ENCODE measurements around the gene C1QTNF8. TPM values are rescaled to one million over a fixed set of nuclear protein-coding genes. Genes with fewer than 3 reads are reported as not detected.

Gene C1QTNF8
- total and polyA plus RNA-seq, 2 of the 13 experiments (the other 11 are each of a cell fraction or from before 2014, with no cell fraction given) = 0.09 TPM; not detected in 1

- TF ChIP-seq ARID3A (IDR thresholded peaks at IDR 0.05; ENCODE audit: low read depth, low read length) = no peak
- no peak for TF ChIP-seq RFXAP (CRISPR knock-in tag; IDR thresholded peaks at IDR 0.05; ENCODE audit: borderline replicate concordance)
- TF ChIP-seq TIGD3 (CRISPR knock-in tag; IDR thresholded peaks at IDR 0.05; ENCODE audit: borderline replicate concordance) = no peak
- TF ChIP-seq RFX3 (CRISPR knock-in tag; IDR thresholded peaks at IDR 0.05) = no peak
- no peak for TF ChIP-seq ONECUT2 (CRISPR knock-in tag; IDR thresholded peaks at IDR 0.05)
- no peak for TF ChIP-seq TCF7L2 (IDR thresholded peaks at IDR 0.05; ENCODE audit: low read depth, low read length)
- TF ChIP-seq ZBTB37 (CRISPR knock-in tag; IDR thresholded peaks at IDR 0.05) = no peak
- TF ChIP-seq HMG20A (CRISPR knock-in tag; IDR thresholded peaks at IDR 0.05; ENCODE audit: borderline replicate concordance) = peak; percentile 49; the same call in 1 of the 2 replicates
- peak; percentile 83 for TF ChIP-seq ZBTB33 (CRISPR knock-in tag; IDR thresholded peaks at IDR 0.05)
- no peak for TF ChIP-seq REL (CRISPR knock-in tag; conservative IDR thresholded peaks at IDR 0.05)
- TF ChIP-seq ZNF562 (CRISPR knock-in tag; IDR thresholded peaks at IDR 0.05; ENCODE audit: borderline replicate concordance) = no peak
- no peak for TF ChIP-seq SYNCRIP (IDR thresholded peaks at IDR 0.05; ENCODE audit: insufficient read depth, low read depth, low read length)
- no peak for TF ChIP-seq TBL1XR1 (IDR thresholded peaks at IDR 0.05; ENCODE audit: borderline replicate concordance, low read length, partially characterized antibody)
- TF ChIP-seq PBX3 (CRISPR knock-in tag; IDR thresholded peaks at IDR 0.05; ENCODE audit: borderline replicate concordance) = no peak
- no peak for TF ChIP-seq KMT2A (CRISPR knock-in tag; IDR thresholded peaks at IDR 0.05)
- TF ChIP-seq ATF3 (CRISPR knock-in tag; IDR thresholded peaks at IDR 0.05) = 0 out of 2 replicates have a peak, but pooled peaks have one; percentile 36
- TF ChIP-seq TP53 (CRISPR knock-in tag; conservative IDR thresholded peaks at IDR 0.05) = no peak
- TF ChIP-seq NFE2L1 (CRISPR knock-in tag; IDR thresholded peaks at IDR 0.05; ENCODE audit: borderline replicate concordance) = no peak
- peak; percentile 94 for TF ChIP-seq FOSL2 (CRISPR knock-in tag; IDR thresholded peaks at IDR 0.05)
- TF ChIP-seq, protein P1, sequence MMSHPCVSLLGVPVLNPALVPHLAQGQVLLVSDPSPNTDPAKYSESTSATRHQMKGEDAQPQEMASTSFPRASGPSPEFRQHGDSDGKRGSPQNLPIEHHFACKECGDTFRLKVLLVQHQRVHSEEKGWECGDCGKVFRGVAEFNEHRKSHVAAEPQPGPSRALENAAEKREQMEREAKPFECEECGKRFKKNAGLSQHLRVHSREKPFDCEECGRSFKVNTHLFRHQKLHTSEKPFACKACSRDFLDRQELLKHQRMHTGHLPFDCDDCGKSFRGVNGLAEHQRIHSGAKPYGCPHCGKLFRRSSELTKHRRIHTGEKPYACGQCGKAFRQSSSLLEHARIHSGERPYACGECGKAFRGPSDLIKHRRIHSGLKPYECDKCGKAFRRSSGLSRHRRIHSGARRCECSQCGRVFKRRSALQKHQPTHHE (CRISPR knock-in tag; IDR thresholded peaks at IDR 0.05; ENCODE audit: borderline replicate concordance) = no peak
- peak; percentile 72; the same call in 1 of the 2 replicates for TF ChIP-seq ERF (CRISPR knock-in tag; IDR thresholded peaks at IDR 0.05)
- no peak for TF ChIP-seq ZNF546 (CRISPR knock-in tag; conservative IDR thresholded peaks at IDR 0.05)
These were observed 41.6 kb upstream of the C1QTNF8 start (continued) for GRCh38 chr16:1137604-1138003.
